Lower leg skin (tissue), 3 donors: Measurements from ENCODE around the gene NRM.

Experiments used
- CTCF ChIP-seq, 3 donors: fragments of 450-650 bp; IDR thresholded peaks; one replicate each; pipeline ENCODE4 v1.5.1; 2016; ENCODE audit warnings: antibody characterized with exemption in 3 of 3, mild to moderate bottlenecking in 3 of 3, moderate library complexity in 2 of 3
- POLR2A ChIP-seq, 2 donors: fragments of 450-650 bp; IDR thresholded peaks; one replicate each; pipeline ENCODE4 v1.6.1; 2016 to 2017; ENCODE audit warnings: antibody characterized with exemption in 2 of 2, mild to moderate bottlenecking in 1 of 2, moderate library complexity in 1 of 2

- TF ChIP-seq CTCF (IDR thresholded peaks at IDR 0.05) (no peak), POLR2A (IDR thresholded peaks at IDR 0.05) (no peak)
These were observed 44.1 kb downstream of the NRM start, which contains the start of gene C6orf136 for GRCh38 chr6:30646450-30647241.
